Measurements from ENCODE around the gene ADARB2.

Gene ADARB2

GRCh38 chr10:1650542-1651269, 86.6 kb downstream of the ADARB2 start:
- Histone ChIP-seq H3K27ac (replicated peaks) (no peak overlapping the region), H3K4me3 (replicated peaks; ENCODE audit: insufficient read depth, low read length) (no peak overlapping the region), H3K27me3 (ENCODE audit: insufficient read depth, poor library complexity, severe bottlenecking) (no peaks in the 10 kb centered on the region)
- DNase-seq (ENCODE audit: low read depth in 1 of 2, low spot score in 1 of 2) = no peak
- TF ChIP-seq, protein P1, sequence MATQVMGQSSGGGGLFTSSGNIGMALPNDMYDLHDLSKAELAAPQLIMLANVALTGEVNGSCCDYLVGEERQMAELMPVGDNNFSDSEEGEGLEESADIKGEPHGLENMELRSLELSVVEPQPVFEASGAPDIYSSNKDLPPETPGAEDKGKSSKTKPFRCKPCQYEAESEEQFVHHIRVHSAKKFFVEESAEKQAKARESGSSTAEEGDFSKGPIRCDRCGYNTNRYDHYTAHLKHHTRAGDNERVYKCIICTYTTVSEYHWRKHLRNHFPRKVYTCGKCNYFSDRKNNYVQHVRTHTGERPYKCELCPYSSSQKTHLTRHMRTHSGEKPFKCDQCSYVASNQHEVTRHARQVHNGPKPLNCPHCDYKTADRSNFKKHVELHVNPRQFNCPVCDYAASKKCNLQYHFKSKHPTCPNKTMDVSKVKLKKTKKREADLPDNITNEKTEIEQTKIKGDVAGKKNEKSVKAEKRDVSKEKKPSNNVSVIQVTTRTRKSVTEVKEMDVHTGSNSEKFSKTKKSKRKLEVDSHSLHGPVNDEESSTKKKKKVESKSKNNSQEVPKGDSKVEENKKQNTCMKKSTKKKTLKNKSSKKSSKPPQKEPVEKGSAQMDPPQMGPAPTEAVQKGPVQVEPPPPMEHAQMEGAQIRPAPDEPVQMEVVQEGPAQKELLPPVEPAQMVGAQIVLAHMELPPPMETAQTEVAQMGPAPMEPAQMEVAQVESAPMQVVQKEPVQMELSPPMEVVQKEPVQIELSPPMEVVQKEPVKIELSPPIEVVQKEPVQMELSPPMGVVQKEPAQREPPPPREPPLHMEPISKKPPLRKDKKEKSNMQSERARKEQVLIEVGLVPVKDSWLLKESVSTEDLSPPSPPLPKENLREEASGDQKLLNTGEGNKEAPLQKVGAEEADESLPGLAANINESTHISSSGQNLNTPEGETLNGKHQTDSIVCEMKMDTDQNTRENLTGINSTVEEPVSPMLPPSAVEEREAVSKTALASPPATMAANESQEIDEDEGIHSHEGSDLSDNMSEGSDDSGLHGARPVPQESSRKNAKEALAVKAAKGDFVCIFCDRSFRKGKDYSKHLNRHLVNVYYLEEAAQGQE (IDR thresholded peaks at IDR 0.05; ENCODE audit: insufficient replicate concordance, low read depth) = no peak
- TF ChIP-seq, protein P2, sequence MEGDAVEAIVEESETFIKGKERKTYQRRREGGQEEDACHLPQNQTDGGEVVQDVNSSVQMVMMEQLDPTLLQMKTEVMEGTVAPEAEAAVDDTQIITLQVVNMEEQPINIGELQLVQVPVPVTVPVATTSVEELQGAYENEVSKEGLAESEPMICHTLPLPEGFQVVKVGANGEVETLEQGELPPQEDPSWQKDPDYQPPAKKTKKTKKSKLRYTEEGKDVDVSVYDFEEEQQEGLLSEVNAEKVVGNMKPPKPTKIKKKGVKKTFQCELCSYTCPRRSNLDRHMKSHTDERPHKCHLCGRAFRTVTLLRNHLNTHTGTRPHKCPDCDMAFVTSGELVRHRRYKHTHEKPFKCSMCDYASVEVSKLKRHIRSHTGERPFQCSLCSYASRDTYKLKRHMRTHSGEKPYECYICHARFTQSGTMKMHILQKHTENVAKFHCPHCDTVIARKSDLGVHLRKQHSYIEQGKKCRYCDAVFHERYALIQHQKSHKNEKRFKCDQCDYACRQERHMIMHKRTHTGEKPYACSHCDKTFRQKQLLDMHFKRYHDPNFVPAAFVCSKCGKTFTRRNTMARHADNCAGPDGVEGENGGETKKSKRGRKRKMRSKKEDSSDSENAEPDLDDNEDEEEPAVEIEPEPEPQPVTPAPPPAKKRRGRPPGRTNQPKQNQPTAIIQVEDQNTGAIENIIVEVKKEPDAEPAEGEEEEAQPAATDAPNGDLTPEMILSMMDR (IDR thresholded peaks at IDR 0.05; ENCODE audit: insufficient read depth, low read length) = no peak
- TF ChIP-seq POLR2AphosphoS5 (IDR thresholded peaks at IDR 0.05; ENCODE audit: low read depth) (no peak), SPI1 (IDR thresholded peaks at IDR 0.05; ENCODE audit: borderline replicate concordance, low read depth) (no peak), GABPA (IDR thresholded peaks at IDR 0.05; ENCODE audit: low read depth) (no peak)

DNA sequence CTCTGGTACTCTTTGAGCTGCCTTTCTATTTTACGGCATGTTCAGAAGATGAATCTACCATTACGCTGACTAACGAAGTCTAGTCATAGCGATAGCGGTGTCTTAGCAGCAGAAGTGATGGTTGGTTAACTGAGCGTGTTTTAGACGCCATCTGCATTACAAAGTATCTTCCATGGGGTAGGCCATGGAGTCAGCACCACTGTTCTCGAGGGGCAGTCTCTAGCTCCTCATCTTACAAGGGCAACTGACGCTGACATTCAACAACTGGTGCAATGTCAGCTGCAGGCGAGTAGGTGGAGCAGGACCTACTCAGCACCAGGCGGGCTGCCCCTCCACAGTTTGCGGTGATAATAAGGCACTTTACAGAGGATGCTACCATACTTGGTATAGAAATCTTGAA, 88.7 kb downstream of the ADARB2 start:
- no peak for DNase-seq (ENCODE audit: low read depth in 1 of 2, low spot score in 1 of 2)
- TF ChIP-seq, protein P2 (IDR thresholded peaks at IDR 0.05; ENCODE audit: insufficient read depth, low read length) = no peak
- TF ChIP-seq, protein P1 (IDR thresholded peaks at IDR 0.05; ENCODE audit: insufficient replicate concordance, low read depth) = no peak
- no peak for TF ChIP-seq GABPA (IDR thresholded peaks at IDR 0.05; ENCODE audit: low read depth)
- no peak for TF ChIP-seq SPI1 (IDR thresholded peaks at IDR 0.05; ENCODE audit: borderline replicate concordance, low read depth)
- no peak for TF ChIP-seq POLR2AphosphoS5 (IDR thresholded peaks at IDR 0.05; ENCODE audit: low read depth)
- H3K4me3 ChIP-seq (replicated peaks; ENCODE audit: insufficient read depth, low read length) = no peak overlapping the region
- no peak overlapping the region for H3K27ac ChIP-seq (replicated peaks)
- H3K27me3 ChIP-seq (ENCODE audit: insufficient read depth, poor library complexity, severe bottlenecking) = no peaks in the 10 kb centered on the region

- H3K27ac ChIP-seq (replicated peaks) = no peak overlapping the region
- no peaks in the 10 kb centered on the region for H3K27me3 ChIP-seq (ENCODE audit: insufficient read depth, poor library complexity, severe bottlenecking)
- TF ChIP-seq GABPA (IDR thresholded peaks at IDR 0.05; ENCODE audit: low read depth) (no peak), SPI1 (IDR thresholded peaks at IDR 0.05; ENCODE audit: borderline replicate concordance, low read depth) (no peak)
- TF ChIP-seq, protein P2 (IDR thresholded peaks at IDR 0.05; ENCODE audit: insufficient read depth, low read length) = no peak
- TF ChIP-seq, protein P1 (IDR thresholded peaks at IDR 0.05; ENCODE audit: insufficient replicate concordance, low read depth) = no peak
- H3K4me3 ChIP-seq (replicated peaks; ENCODE audit: insufficient read depth, low read length) = no peak overlapping the region
- no peak for DNase-seq (ENCODE audit: low read depth in 1 of 2, low spot score in 1 of 2)
These were observed 91.0 kb downstream of the ADARB2 start for GRCh38 chr10:1646332-1646731.

Measured in HL-60 (cell line).